Progenitor cell of endocrine pancreas (in vitro differentiated cells): ENCODE data around the gene RBM8A. TPM values are rescaled to one million over a fixed set of nuclear protein-coding genes. Genes with fewer than 3 reads are reported as not detected.

Experiments
- DNase-seq: peaks from one replicate; pipeline ENCODE4 v3.0.0; 2021; ENCODE audit warnings: low spot score; ENCODE audit not compliant: unreplicated experiment
- H3K27ac Mint-ChIP-seq: 2 replicates; pipeline ENCODE4 v1.8.0; 2021; ENCODE audit warnings: mild to moderate bottlenecking, moderate library complexity, mixed read lengths
- H3K27me3 Mint-ChIP-seq: 2 replicates; pipeline ENCODE4 v1.8.0; 2021; ENCODE audit warnings: mixed read lengths
- H3K36me3 Mint-ChIP-seq: 2 replicates; pipeline ENCODE4 v1.8.0; 2022; ENCODE audit warnings: mixed read lengths; ENCODE audit not compliant: insufficient read depth
- H3K4me1 Mint-ChIP-seq: 2 replicates; pipeline ENCODE4 v1.8.0; 2021; ENCODE audit warnings: low read depth, mixed read lengths
- H3K4me3 Mint-ChIP-seq: 2 replicates; pipeline ENCODE4 v1.8.0; 2021; ENCODE audit warnings: low read depth, mild to moderate bottlenecking, moderate library complexity, mixed read lengths
- H3K9me3 Mint-ChIP-seq: 2 replicates; pipeline ENCODE4 v1.8.0; 2021; ENCODE audit warnings: low read depth, mixed read lengths
- CTCF ChIP-seq: fragments of 200-600 bp; sonication (generic); IDR thresholded peaks from one replicate; pipeline ENCODE4 v1.5.0; 2021; ENCODE audit warnings: antibody characterized with exemption, mild to moderate bottlenecking; ENCODE audit not compliant: unreplicated experiment
- total RNA-seq: library from RNA; stranded (reverse); gene quantifications from 2 replicates; pipeline ENCODE4 v1.2.1, GENCODE V29; 2021

The RBM8A gene
- total RNA-seq, 1 donor from 2014 or later = 173 TPM

GRCh38 chr1:145959333-145959732 lies 32.0 kb upstream of the RBM8A start:
- Mint-ChIP-seq H3K4me1 (peaks cover 42% of the 10 kb centered on the region), H3K4me3 (peak overlapping the region; percentile 47), H3K27me3 (peaks cover 83% of the 10 kb centered on the region), H3K9me3 (no peaks in the 10 kb centered on the region), H3K27ac (no peak overlapping the region), H3K36me3 (no peaks in the 10 kb centered on the region)
- no peak for TF ChIP-seq CTCF
- no peak for DNase-seq

GRCh38 chr1:145958734-145959133 lies 31.4 kb upstream of the RBM8A start:
- DNase-seq = no peak
- Mint-ChIP-seq H3K36me3 (no peaks in the 10 kb centered on the region), H3K27ac (no peak overlapping the region), H3K9me3 (no peaks in the 10 kb centered on the region), H3K4me3 (no peak overlapping the region), H3K27me3 (peaks cover 81% of the 10 kb centered on the region), H3K4me1 (peaks cover 41% of the 10 kb centered on the region)
- TF ChIP-seq CTCF = no peak

- Mint-ChIP-seq H3K4me3 (peak within 1 kb of the TSS; percentile 75), H3K4me1 (peaks cover 39% of the 10 kb centered on the region), H3K27me3 (peaks cover 76% of the 10 kb centered on the region), H3K9me3 (no peaks in the 10 kb centered on the region), H3K36me3 (no peaks in the 10 kb centered on the region), H3K27ac (peak within 1 kb of the TSS; percentile 7)
- DNase-seq = peak; percentile 65
- no peak for TF ChIP-seq CTCF
These were observed 30.4 kb upstream of the RBM8A start, which contains the start of gene LIX1L for GRCh38 chr1:145957443-145958319. LIX1L (minus strand) TSS chr1:145958017; CDS start chr1:145957927, 90 bp downstream.

- no peaks in the 10 kb centered on the region for H3K9me3 Mint-ChIP-seq
- no peak overlapping the region for H3K27ac Mint-ChIP-seq
These were observed 29.6 kb upstream of the RBM8A start for GRCh38 chr1:145956781-145957442.

More at GRCh38 chr1:145956781-145957442, 29.6 kb upstream of the RBM8A start:
- peaks cover 35% of the 10 kb centered on the region for H3K4me1 Mint-ChIP-seq
- no peak for TF ChIP-seq CTCF
- H3K27me3 Mint-ChIP-seq = peaks cover 75% of the 10 kb centered on the region
- DNase-seq = no peak
- peak overlapping the region; percentile 65 for H3K4me3 Mint-ChIP-seq
- H3K36me3 Mint-ChIP-seq = no peaks in the 10 kb centered on the region
